Calu3 (cell line): ENCODE results near the gene TTC29. TPM values are rescaled to one million over a fixed set of nuclear protein-coding genes. Genes with fewer than 3 reads are reported as not detected.

ENCODE experiments used
- BruUV-seq: library from RNA; stranded (reverse); fragments of 400-500 nt; replicated peaks from 2 replicates; lab custom pipeline; 2021; lab: Mats Ljungman, UMichigan
- CTCF ChIA-PET: fragments of 300-600 bp; sonication (Branson Sonifier 250); formaldehyde crosslinking; loops from one replicate; lab custom pipeline; 2022; ENCODE audit warnings: antibody characterized with exemption; lab: Charles Lee
- DNase-seq: peaks from one replicate; pipeline ENCODE4 v3.0.0; 2022
- H3K27ac Mint-ChIP-seq: one replicate; pipeline ENCODE4 v1.8.0; 2022; ENCODE audit warnings: mixed read lengths; ENCODE audit not compliant: unreplicated experiment
- H3K27me3 Mint-ChIP-seq: one replicate; pipeline ENCODE4 v1.8.0; 2022; ENCODE audit warnings: mixed read lengths; ENCODE audit not compliant: unreplicated experiment
- H3K36me3 Mint-ChIP-seq: one replicate; pipeline ENCODE4 v1.8.0; 2022; ENCODE audit warnings: mild to moderate bottlenecking, moderate library complexity, mixed read lengths; ENCODE audit not compliant: insufficient read depth, unreplicated experiment
- H3K4me1 Mint-ChIP-seq: one replicate; pipeline ENCODE4 v1.8.0; 2022; ENCODE audit warnings: mild to moderate bottlenecking, low read depth, mixed read lengths; ENCODE audit not compliant: unreplicated experiment
- H3K4me3 Mint-ChIP-seq: one replicate; pipeline ENCODE4 v1.8.0; 2022; ENCODE audit warnings: mild to moderate bottlenecking, low read depth, moderate library complexity, mixed read lengths; ENCODE audit not compliant: unreplicated experiment
- H3K9me3 Mint-ChIP-seq: one replicate; pipeline ENCODE4 v1.8.0; 2022; ENCODE audit warnings: low read depth, mixed read lengths; ENCODE audit not compliant: unreplicated experiment
- intact Hi-C: fragments of 100-400 bp; cut with micrococcal nuclease; formaldehyde crosslinking; loops from one replicate; pipeline ENCODE4 v1.10.0; 2022; ENCODE audit not compliant: unreplicated experiment
- total RNA-seq: library from RNA; stranded (reverse); gene quantifications from 2 replicates; pipeline ENCODE4 v1.2.3, GENCODE V29; 2022
- TF ChIP-seq, protein P1 (sequence below): fragments of 200-600 bp; IDR thresholded peaks from one replicate; pipeline ENCODE4 v1.8.0; 2022; ENCODE audit warnings: antibody characterized with exemption; ENCODE audit not compliant: unreplicated experiment

Gene TTC29
- total RNA-seq, 1 experiment from 2014 or later, result not detected

DNA sequence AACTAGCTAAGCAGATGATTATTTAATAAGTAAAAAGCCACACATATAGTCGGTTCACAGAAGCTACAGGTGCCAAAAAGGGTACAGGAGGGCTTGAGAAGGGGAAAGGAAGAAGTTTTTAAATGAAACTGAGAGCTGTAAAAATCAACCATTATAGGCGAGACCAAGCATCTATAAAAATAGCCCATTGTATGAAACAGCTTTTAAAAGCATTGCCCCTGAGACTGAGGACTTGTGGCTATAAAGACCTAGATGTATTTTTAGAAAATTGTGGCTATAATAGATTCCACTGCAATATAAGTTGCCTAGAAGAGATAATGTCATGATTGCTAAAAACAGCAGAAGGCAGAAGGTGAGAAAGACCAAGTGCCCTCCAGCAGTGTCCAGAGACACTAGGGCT is 15.0 kb upstream of the TTC29 start:
- Mint-ChIP-seq H3K4me3 (no peak overlapping the region), H3K4me1 (peaks cover 21% of the 10 kb centered on the region), H3K27ac (no peak overlapping the region), H3K36me3 (peaks cover 4% of the 10 kb centered on the region), H3K9me3 (no peaks in the 10 kb centered on the region), H3K27me3 (no peaks in the 10 kb centered on the region)
- no peak for DNase-seq
- BruUV-seq, result no TSS peak
- TF ChIP-seq, protein P1, sequence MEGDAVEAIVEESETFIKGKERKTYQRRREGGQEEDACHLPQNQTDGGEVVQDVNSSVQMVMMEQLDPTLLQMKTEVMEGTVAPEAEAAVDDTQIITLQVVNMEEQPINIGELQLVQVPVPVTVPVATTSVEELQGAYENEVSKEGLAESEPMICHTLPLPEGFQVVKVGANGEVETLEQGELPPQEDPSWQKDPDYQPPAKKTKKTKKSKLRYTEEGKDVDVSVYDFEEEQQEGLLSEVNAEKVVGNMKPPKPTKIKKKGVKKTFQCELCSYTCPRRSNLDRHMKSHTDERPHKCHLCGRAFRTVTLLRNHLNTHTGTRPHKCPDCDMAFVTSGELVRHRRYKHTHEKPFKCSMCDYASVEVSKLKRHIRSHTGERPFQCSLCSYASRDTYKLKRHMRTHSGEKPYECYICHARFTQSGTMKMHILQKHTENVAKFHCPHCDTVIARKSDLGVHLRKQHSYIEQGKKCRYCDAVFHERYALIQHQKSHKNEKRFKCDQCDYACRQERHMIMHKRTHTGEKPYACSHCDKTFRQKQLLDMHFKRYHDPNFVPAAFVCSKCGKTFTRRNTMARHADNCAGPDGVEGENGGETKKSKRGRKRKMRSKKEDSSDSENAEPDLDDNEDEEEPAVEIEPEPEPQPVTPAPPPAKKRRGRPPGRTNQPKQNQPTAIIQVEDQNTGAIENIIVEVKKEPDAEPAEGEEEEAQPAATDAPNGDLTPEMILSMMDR, result no peak
- intact Hi-C loops, result no loop called here
- CTCF ChIA-PET, result interaction anchor here (0.5 kb wide), 1 partner anchor 52 kb away, joined by 4 read pairs; no protein-coding TSS in a partner anchor

DNA sequence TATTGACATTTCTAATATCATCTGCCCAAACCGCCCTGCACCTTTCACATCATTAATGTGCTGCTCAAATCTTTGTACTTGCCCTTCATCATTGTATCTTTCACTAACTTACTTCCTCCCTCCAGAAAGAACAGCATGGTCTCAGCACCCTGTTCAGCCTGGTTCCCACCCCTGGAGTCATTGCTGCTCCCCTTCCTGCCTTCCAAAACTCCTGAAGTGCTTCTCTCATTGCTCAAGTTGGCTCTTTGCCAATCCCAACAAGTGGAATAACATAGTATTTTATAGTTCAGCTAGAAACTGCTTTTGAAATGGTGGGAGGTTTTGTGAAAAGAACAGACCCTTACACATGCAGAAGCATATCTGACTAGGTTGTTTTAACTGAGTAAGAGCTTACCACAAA is 14.0 kb upstream of the TTC29 start:
- no peak for DNase-seq
- Mint-ChIP-seq H3K4me1 (peaks cover 21% of the 10 kb centered on the region), H3K27me3 (no peaks in the 10 kb centered on the region), H3K9me3 (no peaks in the 10 kb centered on the region), H3K36me3 (peaks cover 4% of the 10 kb centered on the region), H3K4me3 (no peak overlapping the region), H3K27ac (no peak overlapping the region)
- TF ChIP-seq, protein P1, result no peak
- CTCF ChIA-PET, result no interaction called here
- intact Hi-C loops, result no loop called here
- no TSS peak for BruUV-seq

- Mint-ChIP-seq H3K27me3 (no peaks in the 10 kb centered on the region), H3K27ac (peak overlapping the region; percentile 26), H3K4me3 (no peak overlapping the region), H3K36me3 (peaks cover 4% of the 10 kb centered on the region), H3K4me1 (peaks cover 21% of the 10 kb centered on the region), H3K9me3 (no peaks in the 10 kb centered on the region)
- DNase-seq, result peak; percentile 40
- intact Hi-C loops, result no loop called here
- no TSS peak for BruUV-seq
- CTCF ChIA-PET, result no interaction called here
- TF ChIP-seq, protein P1, result no peak
Observed at GRCh38 chr4:146957237-146957636, 11.6 kb upstream of the TTC29 start.

DNA sequence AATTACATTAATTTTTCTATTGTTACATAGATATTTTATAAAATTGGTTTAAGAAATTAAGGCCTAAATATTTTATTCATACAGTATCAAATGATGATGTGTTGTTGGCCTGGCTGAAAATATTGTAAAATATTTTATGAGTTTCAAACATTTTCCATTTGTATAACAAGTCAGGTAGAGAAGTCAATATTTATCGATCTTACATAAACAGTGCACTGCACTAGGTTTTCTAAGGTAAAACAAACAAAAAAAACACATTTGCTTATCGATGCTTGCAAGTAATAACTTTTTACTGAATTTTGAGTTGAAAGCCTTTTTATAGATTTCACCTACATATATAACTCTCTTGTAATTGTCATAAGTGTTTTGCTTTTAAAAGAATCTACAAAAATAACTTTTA is 7.2 kb upstream of the TTC29 start:
- Mint-ChIP-seq H3K4me1 (peaks cover 10% of the 10 kb centered on the region), H3K9me3 (no peaks in the 10 kb centered on the region), H3K27ac (no peak overlapping the region), H3K36me3 (peaks cover 4% of the 10 kb centered on the region), H3K27me3 (no peaks in the 10 kb centered on the region), H3K4me3 (no peak overlapping the region)
- intact Hi-C loops, result no loop called here
- TF ChIP-seq, protein P1, result no peak
- CTCF ChIA-PET, result no interaction called here
- no TSS peak for BruUV-seq
- no peak for DNase-seq
